Hematopoietic multipotent progenitor cell treated with erythropoietin and hydrocortisone succinate and interleukin-3 and kit ligand, for 17 days (in vitro differentiated cells): ENCODE data around the gene GSAP.

Source experiments
- DNase-seq: peaks from one replicate; pipeline ENCODE4 v3.0.0-alpha.2; 2015; ENCODE audit warnings: low spot score

The GSAP gene

GRCh38 chr7:77407906-77408305 is 8.2 kb downstream of the GSAP start:
- DNase-seq, result no peak

DNA sequence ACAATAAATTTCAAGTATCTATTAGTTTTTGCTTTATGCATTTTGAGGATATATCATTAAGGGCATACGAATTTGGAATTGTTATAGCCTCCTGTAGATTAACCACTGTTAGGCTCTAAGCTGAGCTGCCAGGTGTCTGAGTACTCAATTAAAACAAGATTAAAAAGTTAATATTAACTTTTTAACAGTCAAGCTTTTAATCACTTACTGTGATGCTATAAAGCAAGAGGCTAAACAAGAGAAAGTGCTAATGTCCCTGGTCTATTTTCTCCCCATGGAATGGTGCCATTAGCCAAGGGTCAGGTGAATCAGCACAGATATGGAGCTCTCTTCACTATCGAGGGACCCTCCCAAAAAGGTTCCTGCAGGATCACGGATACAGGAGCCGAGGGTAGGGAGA is 9.7 kb downstream of the GSAP start:
- no peak for DNase-seq

DNA sequence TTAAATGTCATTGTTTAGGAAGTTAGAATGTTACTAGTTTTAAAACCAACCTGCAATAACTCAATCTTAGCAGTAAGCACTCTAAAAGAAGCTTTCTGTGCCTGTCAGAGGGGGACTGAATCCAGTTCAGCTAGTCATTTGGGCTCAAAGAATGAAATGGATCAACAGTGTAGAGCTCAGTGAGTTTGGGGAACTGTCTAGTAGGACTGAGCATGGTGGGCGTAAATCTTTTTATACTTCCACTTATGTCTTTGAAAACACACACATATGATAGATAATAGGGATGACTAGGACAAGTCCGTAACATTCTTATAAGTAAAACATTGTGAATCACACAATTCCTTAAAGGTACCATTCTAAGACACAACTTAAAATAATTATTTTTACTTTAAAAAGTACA is 11.5 kb downstream of the GSAP start:
- no peak for DNase-seq

- DNase-seq, result no peak
These were observed 12.2 kb downstream of the GSAP start for GRCh38 chr7:77403957-77404356.

DNA sequence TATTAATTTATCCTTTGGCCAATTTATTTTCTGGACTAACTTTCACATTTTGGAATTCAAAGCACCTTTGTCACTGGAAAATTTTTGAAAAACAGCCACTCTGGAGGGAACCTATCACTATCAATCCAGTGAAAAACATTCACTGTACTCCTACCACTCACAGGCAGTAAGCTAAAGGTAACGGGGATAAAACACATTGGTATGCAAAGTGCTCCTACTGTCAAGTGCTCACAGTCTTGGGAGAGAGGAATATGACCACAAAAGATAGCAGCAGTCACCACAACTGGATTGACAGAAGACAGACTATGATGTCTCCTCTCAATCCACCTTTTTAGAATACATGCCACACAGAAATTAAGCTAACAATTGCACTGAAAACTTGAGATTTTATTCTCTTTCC is 13.3 kb downstream of the GSAP start:
- no peak for DNase-seq

DNA sequence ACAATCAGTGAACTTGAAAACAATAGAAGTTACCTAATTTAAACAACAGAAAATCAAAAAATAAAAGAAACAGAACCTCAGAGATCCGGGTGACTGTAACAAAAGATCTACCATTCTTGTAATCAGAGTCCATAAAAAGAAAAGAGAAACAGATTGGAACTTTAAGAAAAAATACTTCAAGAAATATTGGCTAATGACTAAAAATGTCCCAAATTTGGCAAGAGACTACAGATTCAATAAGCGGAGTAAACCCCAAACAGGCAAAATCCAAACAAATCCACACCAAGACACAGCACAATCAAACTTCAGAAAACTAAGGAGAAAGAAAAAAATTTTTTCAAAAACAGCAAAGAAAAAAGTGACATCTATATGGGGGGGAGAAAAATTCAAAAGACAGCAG is 15.1 kb downstream of the GSAP start:
- no peak for DNase-seq

DNA sequence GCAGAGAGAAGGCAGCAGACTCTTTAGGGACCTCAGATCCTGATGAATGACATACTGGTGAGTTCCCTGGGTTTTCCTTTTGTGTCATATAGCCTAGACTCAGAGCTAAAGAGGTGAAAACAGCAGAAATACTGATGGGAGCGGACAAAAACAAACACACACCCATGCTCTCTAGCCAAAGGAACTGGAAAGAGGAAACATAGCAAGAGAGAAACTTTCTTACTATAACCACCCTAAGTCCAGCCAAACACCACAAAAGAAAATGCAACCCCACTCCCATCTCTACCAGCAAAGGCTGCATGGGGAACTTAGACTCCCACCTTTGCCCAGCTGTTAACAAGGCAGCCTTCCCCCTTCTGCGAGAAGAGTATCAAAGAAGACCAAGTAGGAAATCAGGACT is 16.3 kb downstream of the GSAP start:
- DNase-seq, result no peak

DNA sequence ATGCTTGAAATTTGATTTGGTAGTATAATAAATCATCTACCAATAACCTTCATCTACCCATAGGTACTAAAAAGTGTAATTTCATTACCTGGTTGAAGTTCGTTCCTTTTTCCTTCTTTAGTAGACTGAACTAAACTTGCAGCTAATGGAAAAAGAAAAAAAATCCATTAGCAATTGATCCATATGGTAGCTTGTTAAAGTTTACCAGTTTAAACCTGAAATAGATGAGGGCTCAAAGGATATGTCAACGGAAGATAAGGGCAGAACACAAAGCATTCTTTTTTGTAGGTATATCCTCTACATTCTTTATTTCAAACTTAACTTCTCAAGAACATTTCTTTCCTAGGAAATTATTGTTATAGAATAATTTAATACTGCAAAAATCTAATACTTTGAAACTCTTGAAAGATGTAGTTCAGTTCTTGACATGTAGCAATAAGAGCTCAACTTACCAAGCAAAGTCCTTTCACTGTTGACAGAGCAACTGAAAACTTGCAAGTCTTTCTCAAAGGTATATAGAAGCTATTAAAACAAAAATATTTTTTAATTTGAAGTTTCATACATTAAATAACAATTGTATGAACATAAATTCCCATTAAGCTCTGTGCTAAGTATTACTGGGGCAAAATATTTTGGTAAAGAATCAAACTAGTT is 19.1 kb downstream of the GSAP start:
- DNase-seq, result no peak

GRCh38 chr7:77395626-77396025 is 20.5 kb downstream of the GSAP start:
- DNase-seq, result no peak

DNA sequence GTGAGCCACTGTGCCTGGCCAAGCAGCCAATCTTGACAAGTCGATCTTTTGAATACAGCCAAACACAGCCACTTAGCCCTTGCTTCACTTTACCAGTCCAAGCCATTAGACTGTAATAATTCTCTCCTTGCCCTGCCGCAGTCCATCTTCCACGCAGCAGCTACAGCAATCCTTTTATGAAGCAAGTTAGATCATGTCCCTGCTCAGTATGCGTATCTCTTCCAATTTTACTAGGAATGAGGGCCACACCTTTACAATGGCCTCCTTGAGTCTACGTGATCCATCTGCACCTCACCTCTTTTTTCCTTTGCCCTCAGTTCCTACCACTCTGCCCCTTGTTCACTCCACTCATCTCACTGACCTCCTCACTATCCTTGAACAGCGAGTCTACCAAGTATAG is 22.2 kb downstream of the GSAP start:
- DNase-seq, result no peak

DNA sequence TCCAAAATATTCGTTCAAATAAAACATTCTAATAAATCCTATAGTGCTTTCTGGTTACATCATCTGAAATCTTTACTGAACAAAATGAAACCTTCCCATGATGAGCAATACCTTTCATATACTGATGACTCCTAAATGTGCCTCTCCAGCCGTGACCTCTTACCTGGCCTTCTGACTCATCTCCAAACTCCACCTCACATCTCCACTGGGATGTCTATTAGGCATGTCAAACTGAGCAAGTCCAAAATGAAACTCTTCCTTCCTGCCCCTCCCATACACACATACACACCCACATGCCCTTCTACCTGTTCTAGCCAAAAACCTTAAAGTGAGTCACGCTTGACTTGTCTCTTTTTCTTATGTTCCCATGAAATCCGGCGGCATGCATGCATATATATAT is 22.9 kb downstream of the GSAP start:
- no peak for DNase-seq

GRCh38 chr7:77391230-77391629 is 24.9 kb downstream of the GSAP start:
- no peak for DNase-seq

- no peak for DNase-seq
These were observed 28.0 kb downstream of the GSAP start for GRCh38 chr7:77388055-77388641.

DNA sequence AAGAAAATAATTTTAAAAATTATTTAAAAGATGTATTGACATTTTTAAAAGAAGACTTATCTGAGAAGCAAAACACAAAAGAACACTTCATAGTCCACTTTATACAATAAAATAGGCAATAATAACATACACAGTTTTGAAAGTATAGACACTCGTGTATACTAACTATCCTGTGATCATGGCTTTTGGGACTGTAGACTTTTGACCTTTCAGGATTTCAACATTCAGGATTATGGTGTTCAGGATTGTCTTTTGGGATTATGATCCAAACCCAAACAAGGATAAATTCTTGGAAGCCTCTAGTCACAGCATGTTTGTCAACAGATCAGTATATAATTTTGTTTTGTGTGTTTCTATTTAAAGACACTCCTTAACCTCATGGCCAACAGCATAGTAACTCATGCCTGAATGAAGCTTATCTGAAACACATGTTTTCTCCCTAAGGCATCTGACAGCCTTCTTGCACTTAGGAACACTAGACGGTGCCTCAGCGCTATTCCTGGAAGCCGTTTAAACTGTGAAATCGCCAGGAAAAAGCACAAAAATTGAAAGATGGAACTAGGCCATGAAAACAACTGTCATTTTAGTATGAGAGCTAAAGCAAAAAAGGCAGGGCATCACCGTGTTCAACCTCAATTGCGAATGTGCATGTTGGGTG is 29.9 kb downstream of the GSAP start:
- DNase-seq, result no peak

GRCh38 chr7:77383333-77383740 is 32.8 kb downstream of the GSAP start:
- no peak for DNase-seq

DNA sequence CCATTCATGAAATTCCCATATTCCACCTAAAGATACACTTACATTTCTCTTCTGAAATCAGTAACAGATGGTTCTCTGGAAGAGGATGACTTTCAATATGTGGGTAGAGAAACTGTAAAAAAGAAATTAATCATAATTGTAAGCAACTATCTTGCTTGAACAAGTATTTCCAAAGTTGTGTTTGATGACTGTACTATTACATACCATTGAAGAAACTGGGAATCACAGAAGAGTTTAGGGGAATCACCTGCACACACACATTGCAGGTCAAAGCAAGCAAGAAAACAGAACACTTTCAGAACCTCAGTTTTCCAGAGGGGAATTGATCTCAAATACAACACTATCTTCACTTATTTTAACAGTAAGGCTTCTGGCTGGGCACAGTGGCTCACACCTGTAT is 33.6 kb downstream of the GSAP start:
- DNase-seq, result no peak

DNA sequence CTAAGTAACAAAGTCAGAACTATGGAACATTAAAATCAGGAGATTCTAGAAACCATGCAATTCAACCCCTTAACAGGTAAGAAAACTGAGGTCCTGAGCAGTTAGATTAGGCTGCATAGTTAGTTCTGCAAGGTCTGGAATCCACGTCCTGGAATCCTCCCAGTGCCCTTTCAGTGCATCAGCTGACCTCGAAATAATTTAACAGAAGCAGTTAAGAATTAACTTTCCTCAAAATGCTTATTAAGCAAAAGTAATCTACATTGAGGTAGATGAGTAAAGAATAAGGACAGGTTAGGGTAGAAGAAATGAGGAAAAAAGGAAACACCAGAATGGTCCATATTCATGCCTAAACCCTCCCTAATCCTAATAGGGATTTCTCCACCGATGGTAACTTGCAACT is 37.6 kb downstream of the GSAP start:
- DNase-seq, result no peak

DNA sequence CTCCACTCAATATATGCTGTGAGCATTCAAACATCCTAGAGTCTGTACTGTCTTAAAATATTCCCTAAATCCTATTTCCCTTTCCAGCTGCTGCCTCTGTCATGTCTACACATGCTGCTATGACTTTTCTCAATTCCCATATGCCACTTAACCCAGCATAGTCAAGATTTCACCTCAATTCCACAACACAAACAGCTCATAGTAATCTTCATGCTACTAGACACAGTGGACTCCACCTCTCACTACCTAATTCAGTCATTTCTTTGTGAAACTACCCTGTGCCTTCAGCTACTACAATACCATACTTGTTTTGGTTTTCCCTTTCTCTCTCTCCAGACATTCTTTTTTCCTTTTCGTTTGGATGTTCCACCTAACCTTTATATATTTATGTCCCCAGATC is 45.5 kb downstream of the GSAP start:
- DNase-seq, result no peak

- no peak for DNase-seq
These were observed 47.2 kb downstream of the GSAP start for GRCh38 chr7:77368974-77369373.

DNA sequence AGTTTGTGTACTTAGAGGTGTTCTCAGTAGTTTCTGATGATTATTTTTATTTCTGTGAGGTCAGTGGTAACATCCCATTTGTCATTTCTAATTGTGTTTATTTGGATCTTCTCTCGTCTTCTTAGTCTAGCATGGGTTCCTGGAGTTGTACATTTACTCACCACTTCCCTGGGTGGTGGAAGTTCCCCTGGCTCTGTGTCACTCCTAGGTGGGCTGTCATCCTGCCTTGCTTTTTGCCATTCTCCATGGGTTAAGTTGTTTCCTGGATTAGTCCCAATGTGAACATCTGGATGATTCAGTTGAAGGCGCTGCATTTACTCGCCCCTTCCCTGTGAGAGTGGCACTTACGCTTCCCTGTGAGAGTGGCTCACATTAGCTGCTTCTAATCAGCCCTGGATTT is 48.2 kb downstream of the GSAP start:
- DNase-seq, result no peak

DNA sequence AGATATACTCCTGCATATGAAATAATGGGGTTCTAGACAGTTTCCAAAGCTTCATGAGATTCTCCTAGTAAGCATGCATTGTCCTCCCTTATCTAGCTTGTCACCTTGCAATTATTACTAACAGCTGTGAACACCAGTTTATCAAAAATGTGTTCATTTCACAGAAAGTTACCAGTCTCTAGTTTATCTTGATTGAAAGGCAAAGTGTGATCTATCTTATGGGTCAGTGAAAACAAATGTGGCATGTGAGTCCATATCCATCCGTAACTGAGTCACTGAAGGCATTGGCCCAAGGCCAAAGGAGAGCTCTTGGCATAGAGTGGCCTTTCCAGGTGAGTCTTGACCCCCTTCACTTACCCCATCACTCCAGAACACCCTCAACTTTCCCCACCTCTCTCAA is 53.2 kb downstream of the GSAP start:
- DNase-seq, result peak; percentile 14

DNA sequence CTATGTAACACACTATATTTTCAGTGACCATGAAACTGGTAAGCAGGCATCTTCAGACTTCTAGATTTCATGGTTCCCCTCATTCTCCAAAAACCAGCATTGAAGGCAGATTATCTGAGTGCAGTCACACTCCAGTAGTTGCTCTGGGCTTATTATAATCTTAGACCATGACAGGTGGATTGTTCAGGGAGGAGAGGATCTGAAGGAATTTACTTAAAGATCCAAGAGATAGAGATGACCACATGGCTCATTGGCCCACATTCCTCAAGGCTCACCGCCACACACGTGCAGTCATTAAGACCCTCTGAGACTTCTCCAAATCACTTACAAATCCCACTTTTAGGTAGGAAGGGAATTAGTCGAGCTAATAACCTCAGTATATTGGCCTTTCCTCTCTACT is 55.2 kb downstream of the GSAP start:
- DNase-seq, result no peak

GRCh38 chr7:77360104-77360503 is 56.0 kb downstream of the GSAP start:
- no peak for DNase-seq

DNA sequence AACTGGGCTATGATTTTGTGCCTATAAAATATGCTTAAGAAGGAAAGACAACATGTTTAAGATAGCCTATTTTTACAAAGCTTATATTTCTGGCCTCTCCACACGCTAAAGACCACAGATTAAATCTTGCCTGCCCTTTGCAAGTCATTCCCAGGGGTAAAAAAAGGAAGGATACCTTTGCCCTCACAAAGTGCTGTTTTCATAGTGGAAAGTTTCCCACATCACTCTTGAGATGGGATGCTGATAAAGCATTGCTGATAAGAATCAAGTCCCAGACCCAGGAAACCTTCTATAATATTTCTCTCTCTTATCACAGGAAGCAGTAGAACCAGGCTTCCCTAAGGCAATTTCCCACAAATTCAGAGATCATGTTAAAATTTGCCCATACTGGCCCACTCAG is 56.5 kb downstream of the GSAP start:
- no peak for DNase-seq
